HL-60 (cell line): ENCODE data around the gene PTPRK.

ENCODE experiments used
- TF ChIP-seq, protein P1 (sequence below): IDR thresholded peaks from one replicate; pipeline ENCODE4 v1.5.1; 2011; ENCODE audit warnings: low read length, control low read depth, inconsistent platforms; ENCODE audit not compliant: insufficient read depth
- TF ChIP-seq, protein P2 (sequence below): IDR thresholded peaks from 2 replicates; pipeline ENCODE4 v1.6.1; 2012; ENCODE audit warnings: low read depth; ENCODE audit not compliant: insufficient replicate concordance

DNA sequence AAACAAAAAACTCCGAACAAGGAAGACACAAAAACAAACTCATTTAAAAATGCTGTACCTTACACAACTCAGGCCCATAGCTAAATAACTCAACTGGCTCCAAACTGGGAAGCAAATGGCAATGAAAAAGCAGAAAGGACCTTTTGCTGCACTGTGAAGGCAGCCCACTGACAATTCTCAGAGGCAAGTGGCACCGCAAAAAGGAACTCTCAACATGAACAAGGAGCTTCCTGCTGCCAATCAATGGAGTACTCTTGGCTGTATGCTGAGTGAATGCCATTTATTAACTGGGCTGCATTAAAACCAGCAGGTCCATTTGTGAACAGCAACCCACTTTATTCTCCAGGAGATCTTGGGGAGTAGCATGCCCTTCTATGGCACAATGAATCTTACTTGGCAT lies 209.9 kb downstream of the PTPRK start:
- TF ChIP-seq, protein P1, sequence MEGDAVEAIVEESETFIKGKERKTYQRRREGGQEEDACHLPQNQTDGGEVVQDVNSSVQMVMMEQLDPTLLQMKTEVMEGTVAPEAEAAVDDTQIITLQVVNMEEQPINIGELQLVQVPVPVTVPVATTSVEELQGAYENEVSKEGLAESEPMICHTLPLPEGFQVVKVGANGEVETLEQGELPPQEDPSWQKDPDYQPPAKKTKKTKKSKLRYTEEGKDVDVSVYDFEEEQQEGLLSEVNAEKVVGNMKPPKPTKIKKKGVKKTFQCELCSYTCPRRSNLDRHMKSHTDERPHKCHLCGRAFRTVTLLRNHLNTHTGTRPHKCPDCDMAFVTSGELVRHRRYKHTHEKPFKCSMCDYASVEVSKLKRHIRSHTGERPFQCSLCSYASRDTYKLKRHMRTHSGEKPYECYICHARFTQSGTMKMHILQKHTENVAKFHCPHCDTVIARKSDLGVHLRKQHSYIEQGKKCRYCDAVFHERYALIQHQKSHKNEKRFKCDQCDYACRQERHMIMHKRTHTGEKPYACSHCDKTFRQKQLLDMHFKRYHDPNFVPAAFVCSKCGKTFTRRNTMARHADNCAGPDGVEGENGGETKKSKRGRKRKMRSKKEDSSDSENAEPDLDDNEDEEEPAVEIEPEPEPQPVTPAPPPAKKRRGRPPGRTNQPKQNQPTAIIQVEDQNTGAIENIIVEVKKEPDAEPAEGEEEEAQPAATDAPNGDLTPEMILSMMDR = no peak
- TF ChIP-seq, protein P2, sequence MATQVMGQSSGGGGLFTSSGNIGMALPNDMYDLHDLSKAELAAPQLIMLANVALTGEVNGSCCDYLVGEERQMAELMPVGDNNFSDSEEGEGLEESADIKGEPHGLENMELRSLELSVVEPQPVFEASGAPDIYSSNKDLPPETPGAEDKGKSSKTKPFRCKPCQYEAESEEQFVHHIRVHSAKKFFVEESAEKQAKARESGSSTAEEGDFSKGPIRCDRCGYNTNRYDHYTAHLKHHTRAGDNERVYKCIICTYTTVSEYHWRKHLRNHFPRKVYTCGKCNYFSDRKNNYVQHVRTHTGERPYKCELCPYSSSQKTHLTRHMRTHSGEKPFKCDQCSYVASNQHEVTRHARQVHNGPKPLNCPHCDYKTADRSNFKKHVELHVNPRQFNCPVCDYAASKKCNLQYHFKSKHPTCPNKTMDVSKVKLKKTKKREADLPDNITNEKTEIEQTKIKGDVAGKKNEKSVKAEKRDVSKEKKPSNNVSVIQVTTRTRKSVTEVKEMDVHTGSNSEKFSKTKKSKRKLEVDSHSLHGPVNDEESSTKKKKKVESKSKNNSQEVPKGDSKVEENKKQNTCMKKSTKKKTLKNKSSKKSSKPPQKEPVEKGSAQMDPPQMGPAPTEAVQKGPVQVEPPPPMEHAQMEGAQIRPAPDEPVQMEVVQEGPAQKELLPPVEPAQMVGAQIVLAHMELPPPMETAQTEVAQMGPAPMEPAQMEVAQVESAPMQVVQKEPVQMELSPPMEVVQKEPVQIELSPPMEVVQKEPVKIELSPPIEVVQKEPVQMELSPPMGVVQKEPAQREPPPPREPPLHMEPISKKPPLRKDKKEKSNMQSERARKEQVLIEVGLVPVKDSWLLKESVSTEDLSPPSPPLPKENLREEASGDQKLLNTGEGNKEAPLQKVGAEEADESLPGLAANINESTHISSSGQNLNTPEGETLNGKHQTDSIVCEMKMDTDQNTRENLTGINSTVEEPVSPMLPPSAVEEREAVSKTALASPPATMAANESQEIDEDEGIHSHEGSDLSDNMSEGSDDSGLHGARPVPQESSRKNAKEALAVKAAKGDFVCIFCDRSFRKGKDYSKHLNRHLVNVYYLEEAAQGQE = no peak
